ENCODE measurements around the gene RIPK1. TPM values are rescaled to one million over a fixed set of nuclear protein-coding genes. Genes with fewer than 3 reads are reported as not detected.

Gene RIPK1
- total RNA-seq: 10.6 and 11.1 TPM in 2 replicates

DNA sequence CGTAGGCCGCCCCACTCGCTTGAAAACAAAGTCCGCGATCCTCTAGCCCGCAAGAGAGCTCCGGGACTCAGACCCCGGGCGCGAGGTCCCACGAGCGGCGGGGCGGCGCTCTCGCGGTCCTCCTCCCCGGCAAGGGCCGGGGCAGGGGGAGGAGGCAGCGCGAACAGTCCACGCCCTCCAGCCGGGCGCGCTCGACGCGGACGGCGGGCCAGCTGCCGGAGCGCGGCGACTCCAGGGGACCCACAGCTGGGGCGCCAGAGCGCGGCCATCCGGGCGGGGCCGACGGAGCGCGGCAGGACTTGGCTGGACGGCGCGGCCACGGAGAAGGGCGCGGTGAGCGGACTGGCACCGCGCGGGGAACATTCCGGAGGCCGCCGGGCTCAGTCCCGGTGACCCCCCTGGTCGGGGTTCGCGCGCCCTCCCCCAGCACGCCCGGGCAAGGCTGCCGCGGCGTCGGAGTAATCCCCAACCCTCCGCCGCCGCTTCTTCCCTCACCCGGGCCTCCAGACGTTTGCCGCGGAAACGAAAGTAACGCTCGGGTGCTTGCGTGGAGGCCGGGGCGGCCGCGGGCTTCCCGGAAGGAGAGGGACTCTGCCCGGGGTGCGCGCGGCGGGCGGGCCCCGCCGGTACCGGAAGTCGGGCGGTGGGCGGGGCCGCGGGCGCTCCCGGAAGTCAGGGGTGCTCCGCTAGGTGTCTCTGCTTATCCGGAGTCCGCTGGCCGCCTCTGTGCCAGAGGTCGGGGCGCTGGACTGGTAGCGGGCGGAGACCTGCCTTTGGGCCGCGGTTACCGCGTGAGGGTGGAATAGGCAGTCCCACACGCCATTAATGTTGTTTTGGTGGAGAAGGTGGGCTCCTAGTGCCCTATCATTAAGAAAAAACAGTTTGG is at the start of gene RIPK1:
Gene RIPK1, plus strand, starts transcription at position 166 of the 886 bp plus-strand sequence. CDS start 8,330 bp downstream, outside the sequence.

DNA sequence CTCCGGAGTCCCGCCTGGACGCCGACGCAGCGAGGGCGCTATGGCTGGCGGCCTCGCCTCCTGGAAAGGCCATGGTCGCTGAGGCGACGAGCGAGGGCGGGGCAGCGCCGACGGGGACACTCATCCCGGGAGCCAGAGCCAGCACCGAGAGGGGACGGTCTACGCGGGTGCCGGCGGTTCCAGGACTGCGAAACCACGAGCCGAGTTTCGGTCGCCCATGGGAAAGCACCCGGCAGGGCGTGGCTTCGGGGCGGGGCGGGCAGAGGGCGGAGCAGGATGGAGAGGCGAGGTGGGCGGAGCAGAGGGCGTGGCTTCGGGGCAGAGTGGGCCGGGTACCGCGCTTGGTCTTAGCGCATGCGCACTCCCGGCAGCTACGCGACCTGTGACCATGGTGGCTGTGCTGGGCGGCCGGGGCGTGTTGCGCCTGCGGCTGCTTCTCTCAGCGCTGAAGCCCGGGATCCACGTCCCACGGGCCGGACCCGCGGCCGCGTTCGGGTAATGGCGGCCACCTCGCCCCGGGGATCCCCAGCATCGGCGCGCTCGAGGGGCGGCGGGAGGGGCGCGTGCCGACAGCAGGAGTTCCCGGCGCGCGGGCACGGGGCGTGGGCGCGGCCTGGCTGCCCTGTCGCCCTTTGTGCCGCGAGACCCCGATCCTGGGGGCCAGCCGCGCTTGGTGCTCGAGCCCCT is 50.2 kb downstream of the RIPK1 start, which contains the start of gene BPHL:
Gene BPHL, plus strand, starts transcription at position 359 of the 687 bp plus-strand sequence. Its CDS starts 30 bp downstream, at position 389.

DNA sequence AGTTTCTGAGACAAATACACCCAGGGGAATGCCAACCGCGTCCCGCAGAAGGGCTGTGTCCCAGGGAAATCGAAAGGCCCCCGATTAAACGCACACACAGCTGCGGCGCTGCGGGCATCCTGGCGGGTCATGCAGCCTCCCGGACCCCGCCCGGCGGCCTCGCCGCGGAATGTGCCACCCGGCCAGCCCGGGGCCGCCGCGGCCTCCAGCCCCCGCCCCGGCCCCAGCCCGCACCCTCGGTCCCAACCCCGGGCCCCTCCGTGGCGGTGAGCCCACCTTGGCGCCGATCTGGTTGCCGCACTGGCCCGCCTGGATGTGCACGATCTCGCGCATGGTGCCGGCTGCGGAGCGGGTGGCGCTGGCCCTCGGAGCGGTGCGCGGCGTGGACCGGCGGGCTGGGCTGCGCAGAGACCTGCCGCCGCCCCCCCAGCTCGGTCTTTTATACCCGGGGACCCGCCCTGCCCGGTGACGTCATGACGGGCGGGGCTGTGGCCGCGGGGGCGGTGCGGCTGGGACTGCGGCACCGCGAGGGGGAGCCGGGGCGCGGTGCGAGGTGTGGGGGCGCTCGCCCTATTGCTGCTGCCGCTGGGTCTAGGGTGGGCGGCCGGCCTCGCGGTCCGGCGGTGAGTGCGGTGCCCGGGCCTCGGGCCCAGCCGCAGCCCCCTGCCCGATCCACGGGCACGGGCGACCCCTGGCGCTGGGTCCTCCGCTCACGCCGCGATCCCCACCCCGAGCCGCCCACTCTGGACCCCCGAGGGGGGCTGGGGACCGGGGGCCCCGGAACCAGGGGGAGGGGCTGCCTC is 89.0 kb downstream of the RIPK1 start, which contains the start of gene TUBB2A:
Gene TUBB2A, minus strand, starts transcription at position 414 of the 803 bp plus-strand sequence. Its CDS starts 81 bp downstream, at position 333.

Other genes starting within 250 kb of the RIPK1 start
- gene SERPINB1, start 226.6 kb upstream of the RIPK1 start, total RNA-seq: 203 and 299 TPM in 2 replicates
- 8.1 and 9.8 TPM in 2 replicates for gene SERPINB9, start 165.2 kb upstream of the RIPK1 start, total RNA-seq
- 64.1 and 76.5 TPM in 2 replicates for gene SERPINB6, start 96.9 kb upstream of the RIPK1 start, total RNA-seq
- gene NQO2, start 68.6 kb upstream of the RIPK1 start, total RNA-seq: 24.8 and 39.9 TPM in 2 replicates
- 17.4 and 19.9 TPM in 2 replicates for gene BPHL, start 50.2 kb downstream of the RIPK1 start, total RNA-seq
- gene TUBB2A, start 89.0 kb downstream of the RIPK1 start, total RNA-seq: 77.1 and 90.3 TPM in 2 replicates
- 2.6 and 2.9 TPM in 2 replicates for gene TUBB2B, start 159.2 kb downstream of the RIPK1 start, total RNA-seq
- 16.2 and 18.3 TPM in 2 replicates for gene PSMG4, start 190.5 kb downstream of the RIPK1 start, total RNA-seq

Measured in airway epithelial cell (primary cell).